ENCODE data around the gene AKAP7. TPM values are rescaled to one million over a fixed set of nuclear protein-coding genes. Genes with fewer than 3 reads are reported as not detected.
A peak's percentile ranks its signal among the peaks of the same experiment; 100 is the strongest.

Gene AKAP7
- total RNA-seq, 1 donor from 2014 or later = 10.9 TPM

DNA sequence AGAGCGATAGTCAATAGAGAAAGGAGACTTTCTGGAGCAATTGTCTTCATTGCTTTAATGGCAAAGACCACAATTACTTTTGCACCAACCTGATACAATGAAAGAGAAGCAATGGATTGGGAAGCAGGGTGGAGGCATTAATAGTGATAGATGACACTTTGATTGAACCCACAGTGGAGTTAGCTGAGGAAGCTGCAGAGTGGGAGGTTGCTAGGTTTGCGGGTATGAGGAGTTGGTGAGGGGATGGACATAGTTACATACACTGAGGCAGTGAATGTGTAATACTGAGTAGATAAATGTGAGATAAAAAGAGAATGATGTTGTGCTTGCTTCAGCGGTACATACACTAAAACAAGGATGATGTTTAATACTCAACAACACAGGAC lies 91.9 kb downstream of the AKAP7 start:
- H3K36me3 ChIP-seq = no peaks in the 10 kb centered on the region
- no peaks in the 10 kb centered on the region for H3K4me1 ChIP-seq
- intact Hi-C loops (cut with micrococcal nuclease) = no loop called here
- H3K27ac ChIP-seq (replicated peaks) = no peak overlapping the region
- H3K27me3 ChIP-seq (ENCODE audit: low read depth) = no peaks in the 10 kb centered on the region
- no peaks in the 10 kb centered on the region for H3K9me3 ChIP-seq (replicated peaks)
- TF ChIP-seq, protein P1, sequence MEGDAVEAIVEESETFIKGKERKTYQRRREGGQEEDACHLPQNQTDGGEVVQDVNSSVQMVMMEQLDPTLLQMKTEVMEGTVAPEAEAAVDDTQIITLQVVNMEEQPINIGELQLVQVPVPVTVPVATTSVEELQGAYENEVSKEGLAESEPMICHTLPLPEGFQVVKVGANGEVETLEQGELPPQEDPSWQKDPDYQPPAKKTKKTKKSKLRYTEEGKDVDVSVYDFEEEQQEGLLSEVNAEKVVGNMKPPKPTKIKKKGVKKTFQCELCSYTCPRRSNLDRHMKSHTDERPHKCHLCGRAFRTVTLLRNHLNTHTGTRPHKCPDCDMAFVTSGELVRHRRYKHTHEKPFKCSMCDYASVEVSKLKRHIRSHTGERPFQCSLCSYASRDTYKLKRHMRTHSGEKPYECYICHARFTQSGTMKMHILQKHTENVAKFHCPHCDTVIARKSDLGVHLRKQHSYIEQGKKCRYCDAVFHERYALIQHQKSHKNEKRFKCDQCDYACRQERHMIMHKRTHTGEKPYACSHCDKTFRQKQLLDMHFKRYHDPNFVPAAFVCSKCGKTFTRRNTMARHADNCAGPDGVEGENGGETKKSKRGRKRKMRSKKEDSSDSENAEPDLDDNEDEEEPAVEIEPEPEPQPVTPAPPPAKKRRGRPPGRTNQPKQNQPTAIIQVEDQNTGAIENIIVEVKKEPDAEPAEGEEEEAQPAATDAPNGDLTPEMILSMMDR (IDR thresholded peaks at IDR 0.05; ENCODE audit: borderline replicate concordance) = no peak
- DNase-seq = no peak
- no peak overlapping the region for H3K4me3 ChIP-seq

DNA sequence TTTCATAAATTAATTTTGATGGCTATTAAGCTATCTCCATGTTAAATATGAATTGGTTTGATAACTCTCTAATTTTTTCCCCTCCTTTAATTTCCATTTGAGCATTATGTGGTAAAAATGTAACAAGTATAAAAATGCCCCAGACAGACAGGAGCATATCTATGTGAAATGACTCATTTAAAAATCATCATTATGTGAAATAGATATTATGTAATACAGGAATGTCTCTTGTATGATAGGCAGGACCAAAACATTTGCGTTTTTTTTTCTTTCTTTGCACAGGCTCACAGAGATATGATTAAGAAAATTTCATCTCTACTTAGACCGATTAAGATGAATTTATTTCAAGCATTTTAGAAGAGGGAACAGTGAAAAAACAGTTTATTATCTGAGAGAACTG lies 95.8 kb downstream of the AKAP7 start:
- Histone ChIP-seq H3K4me3 (no peak overlapping the region), H3K27me3 (ENCODE audit: low read depth) (no peaks in the 10 kb centered on the region), H3K27ac (replicated peaks) (no peak overlapping the region), H3K9me3 (replicated peaks) (no peaks in the 10 kb centered on the region), H3K36me3 (no peaks in the 10 kb centered on the region), H3K4me1 (no peaks in the 10 kb centered on the region)
- DNase-seq = no peak
- TF ChIP-seq, protein P1 (IDR thresholded peaks at IDR 0.05; ENCODE audit: borderline replicate concordance) = no peak
- intact Hi-C loops (cut with micrococcal nuclease) = no loop called here

DNA sequence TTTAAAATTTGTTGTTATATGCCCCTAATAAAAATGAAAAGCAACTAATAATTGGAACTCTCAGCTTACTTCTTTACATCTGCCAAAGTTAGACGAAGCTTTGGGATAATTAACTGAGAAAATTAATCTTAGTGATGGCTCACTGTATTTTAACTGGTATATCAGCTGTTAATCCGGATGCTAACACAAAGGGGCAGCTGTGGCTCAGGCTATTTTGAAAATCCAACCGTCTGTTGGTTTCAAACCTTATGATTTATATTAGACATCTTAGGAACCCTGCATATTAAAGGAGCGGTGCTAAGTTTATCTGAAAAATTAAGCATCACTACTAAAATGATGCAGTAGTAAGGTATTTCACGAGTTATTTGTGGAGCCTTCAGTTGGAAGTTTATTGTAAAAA lies 96.6 kb downstream of the AKAP7 start:
- H3K36me3 ChIP-seq = no peaks in the 10 kb centered on the region
- H3K4me1 ChIP-seq = no peaks in the 10 kb centered on the region
- no peaks in the 10 kb centered on the region for H3K27me3 ChIP-seq (ENCODE audit: low read depth)
- TF ChIP-seq, protein P1 (IDR thresholded peaks at IDR 0.05; ENCODE audit: borderline replicate concordance) = no peak
- H3K27ac ChIP-seq (replicated peaks) = no peak overlapping the region
- H3K9me3 ChIP-seq (replicated peaks) = no peaks in the 10 kb centered on the region
- H3K4me3 ChIP-seq = no peak overlapping the region
- DNase-seq = no peak
- intact Hi-C loops (cut with micrococcal nuclease) = no loop called here

DNA sequence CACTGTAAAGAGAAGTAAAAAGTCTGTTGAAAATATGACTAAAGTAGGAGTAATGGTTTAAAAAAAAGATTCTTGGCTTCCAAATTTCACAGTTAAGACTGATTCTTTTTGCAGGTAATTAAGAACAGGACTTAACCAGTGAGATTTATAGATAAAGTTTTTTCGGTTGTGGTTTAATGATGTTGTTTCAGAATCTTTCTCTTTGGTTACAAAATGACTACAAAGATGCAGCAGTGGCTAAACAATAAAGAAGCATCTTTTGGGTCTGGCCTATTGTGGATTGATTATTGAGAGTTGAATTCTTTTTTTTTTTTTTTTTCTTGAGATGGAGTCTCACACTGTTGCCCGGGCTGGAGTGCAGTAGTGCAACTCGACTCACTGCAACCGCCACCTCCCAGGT lies 109.7 kb downstream of the AKAP7 start:
- intact Hi-C loops (cut with micrococcal nuclease) = no loop called here
- TF ChIP-seq, protein P1 (IDR thresholded peaks at IDR 0.05; ENCODE audit: borderline replicate concordance) = no peak

DNA sequence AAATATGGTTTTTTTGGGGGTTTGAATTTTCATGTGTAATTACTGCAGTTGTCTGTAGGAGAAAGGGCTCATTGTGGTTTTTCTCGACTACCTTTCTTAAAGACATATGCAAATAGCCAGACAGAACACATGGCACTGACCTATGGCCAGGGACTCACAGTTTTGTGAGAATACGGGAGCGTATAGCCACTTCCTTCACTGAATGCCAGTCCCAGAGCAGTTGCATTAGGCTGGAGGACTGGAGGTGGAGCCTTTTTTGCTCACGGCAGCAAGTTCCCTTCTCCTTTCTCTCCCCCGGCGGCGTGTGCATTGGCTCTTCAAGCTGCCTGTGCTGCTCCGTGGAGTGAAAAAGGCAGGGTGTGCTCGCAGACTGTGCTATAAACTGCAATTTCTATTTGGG lies 114.9 kb downstream of the AKAP7 start:
- no peaks in the 10 kb centered on the region for H3K9me3 ChIP-seq (replicated peaks)
- TF ChIP-seq, protein P1 (IDR thresholded peaks at IDR 0.05; ENCODE audit: borderline replicate concordance) = no peak
- H3K36me3 ChIP-seq = no peaks in the 10 kb centered on the region
- H3K4me3 ChIP-seq = peak overlapping the region; percentile 63
- DNase-seq = peak; percentile 49
- intact Hi-C loops (cut with micrococcal nuclease) = no loop called here
- H3K27ac ChIP-seq (replicated peaks) = peak overlapping the region; percentile 16
- peaks cover 28% of the 10 kb centered on the region for H3K4me1 ChIP-seq
- H3K27me3 ChIP-seq (ENCODE audit: low read depth) = no peaks in the 10 kb centered on the region

More for the DNA sequence above, 109.7 kb downstream of the AKAP7 start:
- Histone ChIP-seq H3K27me3 (ENCODE audit: low read depth) (no peaks in the 10 kb centered on the region), H3K9me3 (replicated peaks) (peaks cover 5% of the 10 kb centered on the region), H3K36me3 (peaks cover 3% of the 10 kb centered on the region), H3K27ac (replicated peaks) (no peak overlapping the region), H3K4me1 (peaks cover 12% of the 10 kb centered on the region), H3K4me3 (no peak overlapping the region)
- no peak for DNase-seq

DNA sequence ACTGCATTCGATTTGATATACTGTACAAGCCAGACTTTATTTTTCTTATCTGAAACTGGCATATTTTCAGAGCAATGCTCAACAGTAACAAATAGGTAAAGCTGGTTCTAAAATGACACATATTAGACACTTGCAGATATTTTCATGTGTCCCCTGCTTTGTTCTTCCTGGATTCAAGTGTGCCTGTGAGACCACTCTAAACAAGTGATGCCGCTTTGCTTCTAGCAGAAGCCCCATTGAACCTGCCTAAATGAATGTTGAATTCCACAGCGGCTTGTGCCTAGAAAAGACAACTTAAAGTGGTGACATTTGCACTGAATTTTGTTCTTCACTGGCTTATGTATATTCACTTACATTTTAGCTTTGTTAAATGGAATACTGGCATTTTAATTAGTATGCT lies 115.7 kb downstream of the AKAP7 start:
- Histone ChIP-seq H3K36me3 (no peaks in the 10 kb centered on the region), H3K4me1 (peaks cover 28% of the 10 kb centered on the region), H3K4me3 (peak overlapping the region; percentile 63), H3K27ac (replicated peaks) (no peak overlapping the region), H3K27me3 (ENCODE audit: low read depth) (no peaks in the 10 kb centered on the region), H3K9me3 (replicated peaks) (no peaks in the 10 kb centered on the region)
- intact Hi-C loops (cut with micrococcal nuclease) = no loop called here
- TF ChIP-seq, protein P1 (IDR thresholded peaks at IDR 0.05; ENCODE audit: borderline replicate concordance) = no peak
- DNase-seq = no peak

Data from left ventricle myocardium inferior (tissue), 1 donor.